ENCODE results near the gene FBN1.

FBN1 gene

GRCh38 chr15:48578965-48579364 is 66.5 kb downstream of the FBN1 start:
- no peak for DNase-seq

GRCh38 chr15:48577469-48577868 is 68.0 kb downstream of the FBN1 start:
- no peak for DNase-seq

GRCh38 chr15:48574187-48574586 is 71.3 kb downstream of the FBN1 start:
- no peak for DNase-seq

GRCh38 chr15:48573780-48574179 is 71.7 kb downstream of the FBN1 start:
- DNase-seq = no peak

- DNase-seq = no peak
Observed at GRCh38 chr15:48572823-48573222, 72.7 kb downstream of the FBN1 start.

GRCh38 chr15:48571510-48571909 is 74.0 kb downstream of the FBN1 start:
- DNase-seq = no peak

GRCh38 chr15:48570822-48571221 is 74.7 kb downstream of the FBN1 start:
- no peak for DNase-seq

GRCh38 chr15:48569591-48570302 is 75.8 kb downstream of the FBN1 start:
- no peak for DNase-seq

- DNase-seq = no peak
Observed at GRCh38 chr15:48566668-48567067, 78.8 kb downstream of the FBN1 start.

GRCh38 chr15:48565560-48566482 is 79.7 kb downstream of the FBN1 start:
- no peak for DNase-seq

GRCh38 chr15:48564690-48565089 is 80.8 kb downstream of the FBN1 start:
- DNase-seq = no peak

GRCh38 chr15:48563934-48564333 is 81.6 kb downstream of the FBN1 start:
- no peak for DNase-seq

GRCh38 chr15:48560321-48561051 is 85.0 kb downstream of the FBN1 start:
- no peak for DNase-seq

GRCh38 chr15:48559285-48559684 is 86.2 kb downstream of the FBN1 start:
- DNase-seq = no peak

- DNase-seq = no peak
Observed at GRCh38 chr15:48558226-48558625, 87.3 kb downstream of the FBN1 start.

GRCh38 chr15:48557335-48557734 is 88.2 kb downstream of the FBN1 start:
- DNase-seq = no peak

GRCh38 chr15:48556159-48556897 is 89.2 kb downstream of the FBN1 start:
- no peak for DNase-seq

GRCh38 chr15:48555241-48555881 is 90.1 kb downstream of the FBN1 start:
- DNase-seq = no peak

GRCh38 chr15:48554112-48554511 is 91.4 kb downstream of the FBN1 start:
- no peak for DNase-seq

- no peak for DNase-seq
Observed at GRCh38 chr15:48553559-48553958, 92.0 kb downstream of the FBN1 start.

GRCh38 chr15:48550822-48551525 is 94.5 kb downstream of the FBN1 start:
- no peak for DNase-seq

GRCh38 chr15:48548455-48548854 is 97.1 kb downstream of the FBN1 start:
- no peak for DNase-seq
